HFF-Myc (cell line): ENCODE results near the gene RFNG.

Experiments used
- DNase-seq: peaks from one replicate; pipeline ENCODE4 v3.0.0-alpha.2; 2011; ENCODE audit warnings: low read depth; ENCODE audit errors: extremely low read depth
- H3K4me3 ChIP-seq: replicated peaks from 2 replicates; pipeline ENCODE4 v1.5.1; 2011; ENCODE audit warnings: low read depth, mild to moderate bottlenecking, control low read depth, low read length
- TF ChIP-seq, protein P1 (sequence below): IDR thresholded peaks from 2 replicates; pipeline ENCODE4 v1.5.1; 2012; ENCODE audit warnings: mild to moderate bottlenecking, low read depth, low read length, control low read depth; ENCODE audit errors: missing control alignments

RFNG gene

DNA sequence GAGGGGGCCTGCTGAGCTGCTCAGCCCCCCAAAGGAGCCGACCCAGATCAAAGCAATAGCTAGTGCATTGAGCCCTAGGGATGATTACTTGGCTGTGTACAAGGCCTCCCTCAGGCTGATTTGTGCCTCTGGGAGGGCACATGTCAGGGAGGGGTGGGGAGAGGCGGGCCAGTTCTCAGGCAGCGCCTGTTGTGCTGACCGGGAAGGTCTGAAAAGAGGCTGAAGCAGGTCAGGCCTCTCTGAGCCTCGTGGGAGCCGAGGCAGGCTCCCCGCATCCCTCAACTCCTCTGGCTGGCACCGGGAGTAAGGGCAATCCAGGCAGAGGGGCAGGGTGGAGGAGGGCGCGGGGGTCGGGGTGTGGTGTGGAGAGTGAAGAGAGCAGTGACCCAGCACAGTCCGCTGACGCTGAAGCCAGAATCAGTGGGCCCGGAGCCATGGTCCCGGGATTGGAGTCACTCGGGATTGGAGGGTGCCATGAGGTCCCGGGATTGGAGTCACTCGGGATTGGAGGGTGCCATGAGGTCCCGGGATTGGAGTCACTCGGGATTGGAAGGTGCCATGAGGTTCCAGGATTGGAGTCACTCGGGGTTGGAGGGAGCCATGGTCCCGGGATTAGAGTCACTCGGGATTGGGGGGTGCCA is 17.1 kb downstream of the RFNG start:
- TF ChIP-seq, protein P1, sequence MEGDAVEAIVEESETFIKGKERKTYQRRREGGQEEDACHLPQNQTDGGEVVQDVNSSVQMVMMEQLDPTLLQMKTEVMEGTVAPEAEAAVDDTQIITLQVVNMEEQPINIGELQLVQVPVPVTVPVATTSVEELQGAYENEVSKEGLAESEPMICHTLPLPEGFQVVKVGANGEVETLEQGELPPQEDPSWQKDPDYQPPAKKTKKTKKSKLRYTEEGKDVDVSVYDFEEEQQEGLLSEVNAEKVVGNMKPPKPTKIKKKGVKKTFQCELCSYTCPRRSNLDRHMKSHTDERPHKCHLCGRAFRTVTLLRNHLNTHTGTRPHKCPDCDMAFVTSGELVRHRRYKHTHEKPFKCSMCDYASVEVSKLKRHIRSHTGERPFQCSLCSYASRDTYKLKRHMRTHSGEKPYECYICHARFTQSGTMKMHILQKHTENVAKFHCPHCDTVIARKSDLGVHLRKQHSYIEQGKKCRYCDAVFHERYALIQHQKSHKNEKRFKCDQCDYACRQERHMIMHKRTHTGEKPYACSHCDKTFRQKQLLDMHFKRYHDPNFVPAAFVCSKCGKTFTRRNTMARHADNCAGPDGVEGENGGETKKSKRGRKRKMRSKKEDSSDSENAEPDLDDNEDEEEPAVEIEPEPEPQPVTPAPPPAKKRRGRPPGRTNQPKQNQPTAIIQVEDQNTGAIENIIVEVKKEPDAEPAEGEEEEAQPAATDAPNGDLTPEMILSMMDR = no peak
- DNase-seq = no peak

DNA sequence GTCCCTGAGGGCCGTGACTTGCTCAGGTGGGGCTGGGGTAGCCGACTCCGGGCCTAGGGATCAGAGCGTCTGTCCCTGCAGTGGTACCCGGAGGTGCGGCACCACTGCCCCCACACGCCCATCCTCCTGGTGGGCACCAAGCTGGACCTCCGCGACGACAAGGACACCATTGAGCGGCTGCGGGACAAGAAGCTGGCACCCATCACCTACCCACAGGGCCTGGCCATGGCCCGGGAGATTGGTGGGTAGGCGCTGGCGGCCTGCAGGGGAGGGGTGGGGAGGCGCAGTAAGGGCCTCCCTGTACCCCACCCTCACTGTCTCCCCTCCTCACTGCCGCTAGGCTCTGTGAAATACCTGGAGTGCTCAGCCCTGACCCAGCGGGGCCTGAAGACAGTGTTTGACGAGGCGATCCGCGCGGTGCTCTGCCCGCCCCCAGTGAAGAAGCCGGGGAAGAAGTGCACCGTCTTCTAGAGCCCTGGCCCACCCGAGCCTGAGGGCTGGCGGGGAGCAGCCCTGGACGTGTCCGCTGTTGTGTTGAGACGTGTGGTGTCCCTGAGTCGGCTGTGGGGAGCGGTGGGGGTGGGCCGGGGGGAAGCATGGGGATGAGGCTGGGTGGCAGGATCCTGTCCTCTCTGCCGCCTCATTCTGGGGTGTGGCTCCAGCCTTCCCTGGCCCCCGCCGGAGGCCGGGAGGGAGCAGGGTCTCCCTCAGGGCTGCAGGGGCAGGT is 18.1 kb downstream of the RFNG start:
- no peak overlapping the region for H3K4me3 ChIP-seq
- DNase-seq = no peak
- TF ChIP-seq, protein P1 = no peak

More for the DNA sequence above, 17.1 kb downstream of the RFNG start:
- H3K4me3 ChIP-seq = no peak overlapping the region

DNA sequence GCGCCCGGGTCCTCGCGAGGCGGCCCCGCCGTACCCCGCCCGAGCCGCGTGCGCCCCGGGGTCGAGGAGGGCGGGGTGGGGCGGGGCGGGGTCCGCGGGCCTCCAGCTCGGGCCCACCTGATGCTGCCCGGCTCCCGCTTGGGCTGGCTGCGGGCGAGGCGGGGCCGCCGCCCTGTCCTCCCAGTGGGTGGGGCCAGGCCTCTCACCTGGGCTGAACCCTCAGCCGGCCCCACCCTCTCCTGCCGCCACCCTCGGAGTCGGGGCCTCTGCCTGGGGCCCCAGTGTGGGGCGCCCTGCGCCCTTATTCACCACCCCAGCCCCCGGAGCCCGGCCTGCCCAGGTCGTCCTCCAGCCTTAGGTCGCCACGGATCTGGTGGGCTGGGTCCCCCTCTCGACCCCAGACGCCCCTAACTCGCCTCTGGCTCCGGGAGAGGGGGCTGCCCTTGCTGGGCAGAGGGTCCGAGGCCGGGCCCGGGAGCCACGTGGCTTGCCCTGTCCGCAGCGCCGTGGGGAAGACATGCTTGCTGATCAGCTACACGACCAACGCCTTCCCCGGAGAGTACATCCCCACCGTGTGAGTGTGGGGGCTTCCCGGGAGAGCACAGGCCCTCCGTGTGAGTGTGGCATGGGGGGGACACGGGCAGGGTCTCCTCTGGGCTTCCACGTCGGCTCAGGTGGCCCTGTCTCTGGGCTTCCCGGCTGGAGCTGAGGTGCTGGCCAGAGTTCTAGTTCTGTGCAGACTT is 19.6 kb downstream of the RFNG start:
- TF ChIP-seq, protein P1 = no peak
- H3K4me3 ChIP-seq = peak overlapping the region; percentile 72
- DNase-seq = no peak

DNA sequence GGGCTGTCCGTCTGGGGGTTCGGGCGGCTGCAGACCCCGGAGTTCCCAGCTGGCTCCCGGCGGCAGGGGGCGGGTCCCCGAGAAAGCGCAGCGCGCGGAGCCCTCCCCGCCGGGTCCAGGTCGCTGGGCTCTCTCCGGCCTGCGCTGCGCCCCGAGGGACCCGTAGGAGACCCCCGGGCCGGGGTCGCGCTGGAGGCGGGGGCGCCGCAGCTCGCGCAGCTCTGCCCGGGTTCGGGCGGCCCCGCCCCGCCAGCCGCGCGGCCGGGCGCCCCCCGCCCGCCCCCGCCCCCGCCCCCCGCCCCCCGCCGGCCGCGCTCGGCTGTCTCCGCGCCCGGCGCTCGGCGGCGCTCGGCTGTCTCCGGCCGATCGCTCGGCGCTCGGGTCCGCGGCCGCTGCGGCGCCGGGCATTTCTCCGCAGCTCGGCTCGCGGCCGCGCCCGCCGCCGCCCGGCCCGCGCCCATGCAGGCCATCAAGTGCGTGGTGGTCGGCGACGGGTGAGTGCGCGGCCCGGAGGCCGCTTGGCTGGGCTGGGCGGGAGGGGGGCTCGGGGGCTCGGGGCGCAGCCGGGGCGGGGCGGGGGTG is 20.2 kb downstream of the RFNG start, which contains the start of gene RAC3:
Gene RAC3 (plus strand): TSS at position 376 of the 582 bp plus-strand sequence. CDS start 84 bp downstream, at position 460.
- DNase-seq = no peak
- TF ChIP-seq, protein P1 = no peak

DNA sequence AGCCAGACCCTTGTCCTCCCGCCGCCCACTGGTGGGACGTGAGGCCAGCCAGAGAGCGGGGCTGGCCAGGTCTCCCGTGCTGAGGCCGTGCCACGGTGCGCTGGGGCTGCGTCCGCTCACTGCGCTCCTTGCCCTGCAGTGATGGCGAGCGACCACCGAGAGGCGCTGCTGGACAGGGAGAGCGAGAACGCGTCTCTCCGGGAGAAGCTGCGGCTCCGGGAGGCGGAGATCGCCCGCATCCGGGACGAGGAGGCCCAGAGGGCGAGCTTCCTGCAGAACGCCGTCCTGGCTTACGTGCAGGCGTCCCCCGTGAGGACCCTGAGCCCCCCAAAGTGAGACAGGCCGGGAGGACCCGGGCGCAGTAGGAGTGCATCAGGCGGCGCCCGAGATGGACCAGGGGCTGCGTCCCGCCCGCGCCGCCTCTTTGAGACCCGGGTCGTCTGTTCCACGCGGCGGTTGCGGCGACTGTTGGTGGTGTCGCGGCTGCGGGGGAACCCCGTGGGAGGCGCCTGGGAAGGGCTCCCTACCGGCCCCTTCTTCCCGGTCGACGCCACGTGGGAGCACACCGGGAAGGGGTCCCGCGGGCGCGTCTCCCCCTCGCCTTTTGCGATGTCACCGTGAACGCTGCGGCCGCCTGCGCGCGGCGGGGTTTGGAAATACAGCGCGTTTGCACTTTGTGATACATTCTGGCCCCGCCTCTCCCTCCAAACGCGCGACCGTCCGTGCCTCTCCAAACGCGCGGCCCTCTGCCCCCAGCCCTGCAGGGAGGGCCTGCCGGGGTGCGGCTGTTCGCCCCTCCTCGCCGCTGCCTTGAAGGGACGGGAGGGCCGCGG is 20.9 kb downstream of the RFNG start:
- peak overlapping the region; percentile 51 for H3K4me3 ChIP-seq
- DNase-seq = peak; percentile 49
- TF ChIP-seq, protein P1 = peak; percentile 34

More for the DNA sequence above, 20.2 kb downstream of the RFNG start, which contains the start of gene RAC3:
- H3K4me3 ChIP-seq = peak within 1 kb of the TSS; percentile 72
